Measurements from ENCODE around the gene OSTF1.

The OSTF1 gene

DNA sequence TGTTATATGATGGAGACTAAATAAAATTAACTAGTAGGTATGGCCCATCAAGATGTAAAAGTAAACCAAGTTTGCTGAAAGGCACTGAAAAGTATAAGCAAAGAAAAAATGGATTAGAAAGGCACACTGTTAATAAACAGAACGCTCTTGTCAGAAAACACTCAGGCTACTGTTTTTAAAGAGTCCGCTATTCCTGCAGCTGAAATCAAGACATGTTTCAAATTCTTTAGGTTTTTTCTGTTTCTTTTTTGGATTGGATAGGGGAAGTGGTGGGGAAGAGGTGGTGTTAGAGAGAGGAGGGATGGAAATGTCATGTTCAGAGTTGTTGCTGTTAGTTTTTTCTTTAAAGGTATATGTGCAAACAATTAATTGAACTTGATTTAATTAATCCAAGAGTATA, 17.5 kb downstream of the OSTF1 start:
- no peak for TF ChIP-seq CTCF (IDR thresholded peaks at IDR 0.05; ENCODE audit: low read depth, low read length, missing control alignments)
- no peak for DNase-seq (ENCODE audit: low read depth)
- no peak overlapping the region for H3K4me3 ChIP-seq (ENCODE audit: low read depth, low read length)

DNA sequence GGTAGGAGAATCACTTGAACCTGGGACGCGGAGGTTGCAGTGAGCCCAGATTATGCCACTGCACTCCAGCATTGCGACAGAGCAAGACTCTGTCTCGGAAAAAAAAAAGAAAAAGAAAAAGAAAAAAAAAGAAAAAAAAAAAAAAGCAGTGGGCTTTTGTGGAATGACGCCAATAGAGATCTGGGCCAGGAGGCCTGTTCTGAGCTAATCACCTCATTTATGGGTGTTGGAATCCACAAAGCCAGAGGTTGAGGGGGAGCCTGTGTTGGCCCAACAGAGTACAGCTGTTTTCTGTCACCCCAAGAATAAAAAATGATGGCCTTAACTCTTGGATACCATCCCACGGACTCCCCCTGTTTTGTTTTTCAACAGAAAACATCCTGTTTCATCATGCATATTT, 18.5 kb downstream of the OSTF1 start:
- DNase-seq (ENCODE audit: low read depth), result no peak
- no peak overlapping the region for H3K4me3 ChIP-seq (ENCODE audit: low read depth, low read length)
- no peak for TF ChIP-seq CTCF (IDR thresholded peaks at IDR 0.05; ENCODE audit: low read depth, low read length, missing control alignments)

GRCh38 chr9:75108571-75108970, 20.3 kb downstream of the OSTF1 start:
- DNase-seq (ENCODE audit: low read depth), result no peak
- TF ChIP-seq CTCF (IDR thresholded peaks at IDR 0.05; ENCODE audit: low read depth, low read length, missing control alignments), result no peak
- H3K4me3 ChIP-seq (ENCODE audit: low read depth, low read length), result no peak overlapping the region

GRCh38 chr9:75109210-75109839, 21.0 kb downstream of the OSTF1 start:
- TF ChIP-seq CTCF (IDR thresholded peaks at IDR 0.05; ENCODE audit: low read depth, low read length, missing control alignments), result no peak
- no peak for DNase-seq (ENCODE audit: low read depth)
- no peak overlapping the region for H3K4me3 ChIP-seq (ENCODE audit: low read depth, low read length)

- no peak overlapping the region for H3K4me3 ChIP-seq (ENCODE audit: low read depth, low read length)
- DNase-seq (ENCODE audit: low read depth), result no peak
- no peak for TF ChIP-seq CTCF (IDR thresholded peaks at IDR 0.05; ENCODE audit: low read depth, low read length, missing control alignments)
These were observed 22.8 kb downstream of the OSTF1 start for GRCh38 chr9:75111019-75111622.

GRCh38 chr9:75112789-75113188, 24.5 kb downstream of the OSTF1 start:
- no peak for TF ChIP-seq CTCF (IDR thresholded peaks at IDR 0.05; ENCODE audit: low read depth, low read length, missing control alignments)
- DNase-seq (ENCODE audit: low read depth), result no peak
- no peak overlapping the region for H3K4me3 ChIP-seq (ENCODE audit: low read depth, low read length)

DNA sequence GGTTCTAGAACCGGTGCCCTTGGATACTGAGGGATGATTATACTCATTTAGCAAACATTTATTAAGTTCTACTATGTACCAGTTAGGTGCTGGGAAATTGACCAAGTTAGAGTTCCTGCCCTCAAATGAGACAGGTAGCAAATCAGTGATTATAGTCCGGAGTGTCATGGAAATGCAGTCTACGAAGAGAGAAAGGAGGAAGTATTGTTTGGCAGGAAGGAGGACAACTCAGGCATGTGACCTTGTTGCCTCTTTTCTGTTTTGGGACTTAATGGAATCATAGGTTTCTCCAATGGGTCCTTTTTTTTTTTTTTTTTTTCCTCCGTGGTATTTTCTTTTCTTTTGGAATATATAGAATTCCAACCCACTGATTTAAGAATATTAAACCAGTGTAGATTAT, 28.0 kb downstream of the OSTF1 start:
- no peak for TF ChIP-seq CTCF (IDR thresholded peaks at IDR 0.05; ENCODE audit: low read depth, low read length, missing control alignments)
- no peak for DNase-seq (ENCODE audit: low read depth)
- no peak overlapping the region for H3K4me3 ChIP-seq (ENCODE audit: low read depth, low read length)
